Measurements from ENCODE around the gene CCDC14.

DNA sequence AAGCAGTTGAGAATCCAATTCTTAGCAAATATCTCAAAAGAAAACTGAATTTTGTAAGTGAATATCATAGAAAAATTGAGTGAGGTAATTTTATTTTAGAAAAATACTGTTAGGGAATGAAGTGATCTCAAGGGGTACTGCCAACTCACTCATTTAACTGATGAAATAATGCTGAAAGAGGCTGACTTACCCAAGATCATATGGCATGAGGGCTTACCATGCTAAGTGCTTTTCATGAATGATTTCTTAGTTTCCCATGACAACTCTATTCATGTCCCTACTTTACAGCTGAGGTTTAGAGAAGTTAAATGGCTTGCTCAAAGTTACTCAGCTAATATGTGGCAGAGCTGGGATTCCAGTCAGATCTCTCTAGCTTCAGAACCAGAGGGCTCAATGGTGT lies 30.6 kb downstream of the CCDC14 start:
- TF ChIP-seq, protein P1, sequence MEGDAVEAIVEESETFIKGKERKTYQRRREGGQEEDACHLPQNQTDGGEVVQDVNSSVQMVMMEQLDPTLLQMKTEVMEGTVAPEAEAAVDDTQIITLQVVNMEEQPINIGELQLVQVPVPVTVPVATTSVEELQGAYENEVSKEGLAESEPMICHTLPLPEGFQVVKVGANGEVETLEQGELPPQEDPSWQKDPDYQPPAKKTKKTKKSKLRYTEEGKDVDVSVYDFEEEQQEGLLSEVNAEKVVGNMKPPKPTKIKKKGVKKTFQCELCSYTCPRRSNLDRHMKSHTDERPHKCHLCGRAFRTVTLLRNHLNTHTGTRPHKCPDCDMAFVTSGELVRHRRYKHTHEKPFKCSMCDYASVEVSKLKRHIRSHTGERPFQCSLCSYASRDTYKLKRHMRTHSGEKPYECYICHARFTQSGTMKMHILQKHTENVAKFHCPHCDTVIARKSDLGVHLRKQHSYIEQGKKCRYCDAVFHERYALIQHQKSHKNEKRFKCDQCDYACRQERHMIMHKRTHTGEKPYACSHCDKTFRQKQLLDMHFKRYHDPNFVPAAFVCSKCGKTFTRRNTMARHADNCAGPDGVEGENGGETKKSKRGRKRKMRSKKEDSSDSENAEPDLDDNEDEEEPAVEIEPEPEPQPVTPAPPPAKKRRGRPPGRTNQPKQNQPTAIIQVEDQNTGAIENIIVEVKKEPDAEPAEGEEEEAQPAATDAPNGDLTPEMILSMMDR (IDR thresholded peaks at IDR 0.05; ENCODE audit: low read depth, low read length, poor library complexity, severe bottlenecking): no peak
- TF ChIP-seq EZH2phosphoT487 (IDR thresholded peaks at IDR 0.05; ENCODE audit: borderline replicate concordance, low read length): no peak

All from DOHH2 (cell line).